Measurements from ENCODE around the gene BPHL.
"Not testable (repeated sequence)": the region's sequence is repeated elsewhere in the genome, so short reads cannot be mapped to it uniquely, and the experiment has no call there.

BPHL gene

GRCh38 chr6:3157131-3157933 lies 38.8 kb downstream of the BPHL start, which contains the start of gene TUBB2A:
Gene TUBB2A (minus strand): TSS chr6:3157544. CDS start chr6:3157463, 81 bp downstream.
- peak; percentile 52 for DNase-seq

- DNase-seq: no peak
These were observed 41.6 kb downstream of the BPHL start for GRCh38 chr6:3159805-3160781.

- DNase-seq: no peak
These were observed 43.6 kb downstream of the BPHL start for GRCh38 chr6:3162067-3162497.

- DNase-seq: no peak
These were observed 44.2 kb downstream of the BPHL start for GRCh38 chr6:3162565-3163247.

GRCh38 chr6:3163248-3163594 lies 44.7 kb downstream of the BPHL start:
- DNase-seq: no peak

- no peak for DNase-seq
These were observed 45.9 kb downstream of the BPHL start for GRCh38 chr6:3164388-3164787.

GRCh38 chr6:3165631-3166534 lies 47.4 kb downstream of the BPHL start:
- DNase-seq: no peak

GRCh38 chr6:3166535-3167225 lies 48.2 kb downstream of the BPHL start:
- DNase-seq: not testable (repeated sequence)

- not testable (repeated sequence) for DNase-seq
These were observed 49.5 kb downstream of the BPHL start for GRCh38 chr6:3168046-3168445.

GRCh38 chr6:3170676-3171075 lies 52.2 kb downstream of the BPHL start:
- DNase-seq: not testable (repeated sequence)

- not testable (repeated sequence) for DNase-seq
These were observed 53.0 kb downstream of the BPHL start for GRCh38 chr6:3171313-3172175.

- not testable (repeated sequence) for DNase-seq
These were observed 54.3 kb downstream of the BPHL start for GRCh38 chr6:3172789-3173188.

GRCh38 chr6:3173636-3174089 lies 55.2 kb downstream of the BPHL start:
- not testable (repeated sequence) for DNase-seq

- DNase-seq: no peak
These were observed 57.3 kb downstream of the BPHL start for GRCh38 chr6:3175715-3176402.

- DNase-seq: peak; percentile 68
These were observed 58.2 kb downstream of the BPHL start for GRCh38 chr6:3176562-3177355.

GRCh38 chr6:3178666-3179065 lies 60.2 kb downstream of the BPHL start:
- DNase-seq: not testable (repeated sequence)

GRCh38 chr6:3179945-3180344 lies 61.4 kb downstream of the BPHL start:
- not testable (repeated sequence) for DNase-seq

- DNase-seq: no peak
These were observed 62.6 kb downstream of the BPHL start for GRCh38 chr6:3181105-3181504.

GRCh38 chr6:3183066-3183465 lies 64.6 kb downstream of the BPHL start:
- no peak for DNase-seq

Measured in amniotic stem cell (primary cell).